Breast epithelium (tissue), 4 donors: ENCODE data around the gene OAS2. TPM values are rescaled to one million over a fixed set of nuclear protein-coding genes. Genes with fewer than 3 reads are reported as not detected.
"Not testable (repeated sequence)": the region's sequence is repeated elsewhere in the genome, so short reads cannot be mapped to it uniquely, and the experiment has no call there.

Source experiments
- DNase-seq, 2 donors: peaks; one replicate each; pipeline ENCODE4 v3.0.0-alpha.2; 2019; ENCODE audit warnings: low spot score in 2 of 2
- H3K27ac ChIP-seq, 2 donors: fragments of 200-600 bp; sonication (generic) in 1 of 2; one replicate each; pipeline ENCODE4 v1.5.1; 2016 to 2019; ENCODE audit warnings: mild to moderate bottlenecking in 1 of 2
- H3K27me3 ChIP-seq, 2 donors: fragments of 200-600 bp; sonication (generic) in 1 of 2; one replicate each; pipeline versions ENCODE4 v1.5.1 to v1.6.0; 2017 to 2019; ENCODE audit warnings: control low read depth in 1 of 2, mild to moderate bottlenecking in 1 of 2
- H3K36me3 ChIP-seq: fragments of 200-600 bp; one replicate; pipeline ENCODE4 v1.5.1; 2019
- H3K4me1 ChIP-seq, 2 donors: fragments of 200-600 bp; sonication (generic); one replicate each; pipeline ENCODE4 v1.5.1; 2016 to 2019; ENCODE audit warnings: control low read depth in 1 of 2
- H3K4me3 ChIP-seq, 3 donors: fragments of 200-600 bp; sonication (generic); 1 replicate in 2 of 3; 2 replicates in 1 of 3; pipeline ENCODE4 v1.5.1; 2016 to 2019; ENCODE audit warnings: mild to moderate bottlenecking in 3 of 3, moderate library complexity in 2 of 3
- H3K9me3 ChIP-seq, 2 donors: fragments of 200-600 bp; sonication (generic) in 1 of 2; one replicate each; pipeline ENCODE4 v1.5.1; 2016 to 2019; ENCODE audit warnings: control low read depth in 1 of 2
- CTCF ChIP-seq, 3 donors: fragments of 450-650 bp; IDR thresholded peaks; one replicate each; pipeline ENCODE4 v1.5.1; 2016 to 2017; ENCODE audit warnings: antibody characterized with exemption in 3 of 3, mild to moderate bottlenecking in 3 of 3, moderate library complexity in 3 of 3
- POLR2A ChIP-seq: fragments of 450-650 bp; IDR thresholded peaks from one replicate; pipeline ENCODE4 v1.6.1; 2016; ENCODE audit warnings: antibody characterized with exemption, mild to moderate bottlenecking, moderate library complexity
- POLR2AphosphoS5 ChIP-seq, 3 donors: sonication (generic); formaldehyde crosslinking; IDR thresholded peaks; one replicate each; pipeline ENCODE4 v1.6.1; 2017; ENCODE audit warnings: antibody characterized with exemption in 3 of 3
- intact Hi-C: fragments of 100-400 bp; cut with DNase I; formaldehyde crosslinking; loops from one replicate; pipeline ENCODE4 v1.15.1; 2023; ENCODE audit warnings: low total_unique reads
- total RNA-seq, 3 donors: library from RNA; depleted of rRNA; stranded (reverse); fragments of >200 nt; gene quantifications; one replicate each; pipeline ENCODE4 v1.1.0, GENCODE V29; 2016

OAS2 gene
- total RNA-seq, 3 donors from 2014 or later, result 6.2 to 9.5 (median 7.9) TPM

- Histone ChIP-seq H3K9me3 (no peaks in the 10 kb centered on the region), H3K4me1 (no peaks in the 10 kb centered on the region), H3K36me3 (no peaks in the 10 kb centered on the region), H3K27me3 (no peaks in the 10 kb centered on the region), H3K27ac (no peak overlapping the region), H3K4me3 (no peak overlapping the region)
- DNase-seq, result no peak
- TF ChIP-seq POLR2AphosphoS5 (IDR thresholded peaks at IDR 0.05) (no peak), POLR2A (no peak), CTCF (IDR thresholded peaks at IDR 0.05) (no peak)
- intact Hi-C loops, result no loop called here
Observed at GRCh38 chr12:112987561-112987960, 9.2 kb downstream of the OAS2 start.

DNA sequence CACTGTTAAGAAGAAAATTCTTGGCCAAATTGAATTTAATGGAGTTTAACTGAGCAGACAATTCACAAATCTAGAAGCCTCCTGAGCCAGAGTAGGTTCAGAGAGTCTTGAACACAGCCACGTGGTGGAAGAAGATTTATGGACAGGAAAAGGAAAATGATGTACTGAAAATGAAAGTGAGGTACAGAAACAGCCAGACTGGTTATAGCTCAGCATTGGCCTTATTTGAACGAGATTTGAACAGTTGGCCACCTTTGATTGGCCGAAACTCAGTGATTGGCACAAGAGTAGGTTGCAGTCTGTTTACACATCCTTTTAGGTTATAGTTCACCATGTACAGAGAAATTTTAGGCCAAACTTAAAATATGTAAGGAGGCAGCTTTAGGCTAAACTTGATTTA, 9.9 kb downstream of the OAS2 start:
- H3K4me3 ChIP-seq, result no peak overlapping the region
- intact Hi-C loops, result no loop called here
- no peak for DNase-seq
- no peaks in the 10 kb centered on the region for H3K36me3 ChIP-seq
- H3K4me1 ChIP-seq, result no peaks in the 10 kb centered on the region
- H3K27ac ChIP-seq, result no peak overlapping the region
- TF ChIP-seq POLR2AphosphoS5 (IDR thresholded peaks at IDR 0.05) (no peak), CTCF (IDR thresholded peaks at IDR 0.05) (no peak), POLR2A (no peak)
- H3K27me3 ChIP-seq, result no peaks in the 10 kb centered on the region
- no peaks in the 10 kb centered on the region for H3K9me3 ChIP-seq

DNA sequence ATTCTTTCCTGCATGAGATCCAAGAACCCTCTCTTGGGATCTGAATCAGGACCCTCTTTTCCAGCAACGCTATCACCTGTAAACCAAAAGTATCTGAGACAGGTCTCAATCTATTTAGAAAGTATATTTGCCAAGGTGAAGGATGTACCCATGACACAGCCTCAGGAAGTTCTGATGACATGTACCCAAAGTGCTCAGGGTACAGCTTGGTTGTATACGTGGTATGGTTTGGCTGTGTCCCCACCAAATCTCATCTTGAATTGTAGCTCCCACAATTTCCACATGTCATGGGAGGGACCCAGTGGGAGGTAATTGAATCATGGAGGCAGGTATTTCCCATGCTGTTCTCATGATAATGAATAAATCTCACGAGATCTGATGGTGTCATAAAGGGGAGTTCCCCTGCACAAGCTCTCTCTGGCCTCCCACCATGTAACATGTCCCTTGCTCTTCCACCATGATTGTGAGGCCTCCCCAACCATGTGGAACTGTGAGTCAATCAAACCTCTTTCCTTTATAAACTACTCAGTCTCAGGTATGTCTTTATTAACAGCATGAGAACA, 10.6 kb downstream of the OAS2 start:
- H3K4me3 ChIP-seq, H3K27me3 ChIP-seq, DNase-seq, intact Hi-C loops, H3K9me3 ChIP-seq, H3K36me3 ChIP-seq, H3K27ac ChIP-seq, H3K4me1 ChIP-seq: not testable (repeated sequence)

DNA sequence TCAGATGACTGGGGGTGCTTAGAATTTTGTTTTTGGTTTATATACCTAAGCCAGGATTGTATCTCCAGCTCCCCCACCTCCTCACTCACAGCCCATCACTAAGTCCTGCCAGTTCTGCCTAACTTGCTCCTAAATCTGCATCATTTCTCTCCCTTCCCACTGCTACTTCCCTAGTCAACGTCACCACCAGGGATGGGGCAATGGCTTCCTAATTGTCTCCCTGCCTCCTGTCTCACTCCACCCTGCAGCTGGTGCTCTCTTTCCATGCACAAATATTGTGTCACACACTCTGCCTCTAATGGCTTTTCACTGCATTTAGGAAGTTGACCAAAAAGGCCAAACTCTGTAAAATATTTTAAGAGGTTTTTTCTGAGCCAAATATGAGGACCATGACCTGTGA, 11.5 kb downstream of the OAS2 start:
- no peaks in the 10 kb centered on the region for H3K4me1 ChIP-seq
- H3K27ac ChIP-seq, result no peak overlapping the region
- TF ChIP-seq POLR2AphosphoS5 (IDR thresholded peaks at IDR 0.05), result no peak
- TF ChIP-seq CTCF (IDR thresholded peaks at IDR 0.05), result no peak
- DNase-seq, result no peak
- no peaks in the 10 kb centered on the region for H3K36me3 ChIP-seq
- intact Hi-C loops, result no loop called here
- H3K27me3 ChIP-seq, result no peaks in the 10 kb centered on the region
- no peak overlapping the region for H3K4me3 ChIP-seq
- no peaks in the 10 kb centered on the region for H3K9me3 ChIP-seq

- no peak overlapping the region for H3K4me3 ChIP-seq
- no peaks in the 10 kb centered on the region for H3K4me1 ChIP-seq
- no peak for DNase-seq
- no peak overlapping the region for H3K27ac ChIP-seq
- H3K27me3 ChIP-seq, result no peaks in the 10 kb centered on the region
- peak; percentile 53 to 85 (median 62) for TF ChIP-seq CTCF (IDR thresholded peaks at IDR 0.05)
- no peak for TF ChIP-seq POLR2A
- TF ChIP-seq POLR2AphosphoS5 (IDR thresholded peaks at IDR 0.05), result no peak
- H3K36me3 ChIP-seq, result no peaks in the 10 kb centered on the region
- intact Hi-C loops, result no loop called here
- no peaks in the 10 kb centered on the region for H3K9me3 ChIP-seq
Observed at GRCh38 chr12:112992541-112993398, 14.5 kb downstream of the OAS2 start.
